Endothelial cell of umbilical vein (primary cell): ENCODE data around the gene UNC119. TPM values are rescaled to one million over a fixed set of nuclear protein-coding genes. Genes with fewer than 3 reads are reported as not detected.

Experiments
- Bru-seq: library from RNA; stranded (reverse); fragments of 400-500 nt; gene quantifications from one replicate; lab custom pipeline; 2021; lab: Mats Ljungman, UMichigan
- BruChase-seq, 2 experiments: library from RNA; stranded (reverse); fragments of 400-500 nt; gene quantifications; one replicate each; lab custom pipeline; 2021; lab: Mats Ljungman, UMichigan
- BruUV-seq: library from RNA; stranded (reverse); fragments of 400-500 nt; replicated peaks from 2 replicates; lab custom pipeline; 2021; lab: Mats Ljungman, UMichigan
- CTCF ChIA-PET: fragments of 300-600, 350-600 bp; sonication (Branson Sonifier 250); formaldehyde crosslinking; loops from one replicate; lab custom pipeline; 2021; ENCODE audit warnings: antibody characterized with exemption, inconsistent platforms; lab: Charles Lee
- POLR2A ChIA-PET: fragments of 300-600, 350-600 bp; sonication (Branson Sonifier 250); formaldehyde crosslinking; loops from one replicate; lab custom pipeline; 2021; ENCODE audit warnings: antibody characterized with exemption, inconsistent platforms; lab: Charles Lee
- DNase-seq: peaks from one replicate; pipeline ENCODE4 v3.0.0-alpha.2; 2011; ENCODE audit warnings: low read depth, low spot score
- FAIRE-seq: peaks from 2 replicates; lab custom pipeline; 2011; peaks lifted over from hg19 to GRCh38; lab: Jason Lieb, UNC
- H2AFZ ChIP-seq: 2 replicates; pipeline ENCODE4 v1.6.0; 2012; ENCODE audit warnings: low read depth, low read length, control low read depth, inconsistent platforms
- H3K27ac ChIP-seq: 2 replicates; pipeline ENCODE4 v1.5.1; 2011; ENCODE audit warnings: low read depth, mild to moderate bottlenecking, control low read depth, low read length, moderate library complexity; ENCODE audit not compliant: insufficient read depth
- H3K27me3 ChIP-seq, 2 experiments: 2 replicates each; pipeline versions ENCODE4 v1.6.0 to v1.6.1; 2011; ENCODE audit warnings: low read length in 2 of 2, mixed read lengths in 1 of 2; ENCODE audit not compliant: control insufficient read depth in 2 of 2, insufficient read depth in 2 of 2
- H3K36me3 ChIP-seq, 2 experiments: 2 replicates in 1 of 2; 3 replicates in 1 of 2; pipeline ENCODE4 v1.5.1; 2011; ENCODE audit warnings: low read length in 2 of 2, mild to moderate bottlenecking in 1 of 2, moderate library complexity in 1 of 2; ENCODE audit not compliant: control insufficient read depth in 2 of 2, insufficient read depth in 2 of 2; ENCODE audit errors: extremely low read depth in 1 of 2
- H3K4me1 ChIP-seq: 3 replicates; pipeline ENCODE4 v1.5.1; 2011; ENCODE audit warnings: mild to moderate bottlenecking, low read length; ENCODE audit not compliant: control insufficient read depth, insufficient read depth; ENCODE audit errors: extremely low read depth
- H3K4me2 ChIP-seq: 2 replicates; pipeline ENCODE4 v1.6.1; 2011; ENCODE audit warnings: low read length, control low read depth, mixed read lengths; ENCODE audit not compliant: insufficient read depth
- H3K4me3 ChIP-seq, 3 experiments: fragments of 200-600 bp in 1 of 3; sonication (generic), shearing (Covaris generic) in 1 of 3; replicated peaks in 1 of 3; 2 replicates each; pipeline ENCODE4 v1.5.1; 2011 to 2016; ENCODE audit warnings: control low read depth in 3 of 3, low read length in 3 of 3, mild to moderate bottlenecking in 2 of 3, inconsistent platforms in 1 of 3, low read depth in 1 of 3, moderate library complexity in 1 of 3; ENCODE audit not compliant: insufficient read depth in 1 of 3
- H3K79me2 ChIP-seq: 2 replicates; pipeline ENCODE4 v1.6.0; 2012; ENCODE audit warnings: low read length, inconsistent platforms; ENCODE audit not compliant: control insufficient read depth, insufficient read depth
- H3K9ac ChIP-seq: replicated peaks from 2 replicates; pipeline ENCODE3; 2011; ENCODE audit warnings: low read length, control low read depth; ENCODE audit not compliant: insufficient read depth; ENCODE audit errors: extremely low read depth
- H3K9me1 ChIP-seq: replicated peaks from 3 replicates; pipeline ENCODE4 v1.6.0; 2011; ENCODE audit warnings: mild to moderate bottlenecking, low read length; ENCODE audit not compliant: control insufficient read depth, insufficient read depth; ENCODE audit errors: extremely low read depth
- H3K9me3 ChIP-seq: replicated peaks from 2 replicates; pipeline ENCODE4 v1.5.1; 2012; ENCODE audit warnings: low read length, inconsistent platforms; ENCODE audit not compliant: control insufficient read depth, insufficient read depth
- H4K20me1 ChIP-seq: replicated peaks from 2 replicates; pipeline ENCODE3; 2011; ENCODE audit warnings: mild to moderate bottlenecking, low read length; ENCODE audit not compliant: control insufficient read depth, insufficient read depth; ENCODE audit errors: extremely low read depth
- MAX ChIP-seq: IDR thresholded peaks from 2 replicates; pipeline ENCODE4 v1.6.1; 2011; ENCODE audit not compliant: insufficient read depth, insufficient read length
- POLR2A ChIP-seq: IDR thresholded peaks from 2 replicates; pipeline ENCODE4 v1.6.1; 2012; ENCODE audit warnings: low read depth, mild to moderate bottlenecking, control low read depth, low read length
- POLR2AphosphoS5 ChIP-seq: IDR thresholded peaks from 2 replicates; pipeline ENCODE4 v1.6.1; 2012; ENCODE audit warnings: low read depth, mild to moderate bottlenecking, control low read depth, low read length, moderate library complexity; ENCODE audit not compliant: insufficient read depth
- dilution Hi-C: fragments of 300-500 bp; cut with MboI; formaldehyde crosslinking; loops from one replicate; pipeline ENCODE4 v1.15.0; 2019; ENCODE audit warnings: low sequenced_read_pairs; ENCODE audit not compliant: extremely low pct_ligation_motif_present
- intact Hi-C: fragments of 100-400 bp; cut with micrococcal nuclease; formaldehyde crosslinking; loops from one replicate; pipeline ENCODE4 v1.10.0; 2022
- long read RNA-seq: library from polyadenylated mRNA; stranded (forward); transcript quantifications from one replicate; pipeline ENCODE4 v2.0.0, GENCODE V29; 2021
- polyA minus RNA-seq, 3 experiments: library from RNA; depleted of rRNA, polyadenylated mRNA; stranded (reverse); fragments of >200 nt; gene quantifications; 1 replicate in 1 of 3; 2 replicates in 2 of 3; pipeline ENCODE4 v1.2.3, GENCODE V29; 2011
- polyA plus RNA-seq, 4 experiments: library from polyadenylated mRNA; depleted of rRNA in 3 of 4; stranded (reverse) in 3 of 4; unstranded in 1 of 4; fragments of >200 nt; gene quantifications; 2 replicates each; pipeline versions ENCODE4 v1.2.1 to v1.2.3, GENCODE V29; 2011 to 2012; ENCODE audit warnings: missing spikeins in 1 of 4
- total RNA-seq: library from RNA; stranded (reverse); gene quantifications from 2 replicates; pipeline ENCODE4 v1.2.3, GENCODE V29; 2021

The UNC119 gene
- total RNA-seq (26.3 and 28.1 TPM in 2 replicates), polyA plus RNA-seq (67.8 and 76.9 TPM in 2 replicates), polyA minus RNA-seq (35.5 and 49.8 TPM in 2 replicates), Bru-seq, nascent RNA (percentile 50 among the genes with signal in this experiment), BruChase-seq, experiment 1, labeled RNA remaining after a 6-hour chase (percentile 83 among the genes with signal in this experiment), BruChase-seq, experiment 2, labeled RNA remaining after a 2-hour chase (percentile 81 among the genes with signal in this experiment)
- 52.1 and 59.3 TPM in 2 replicates for polyA plus RNA-seq (2011; cell fraction: cytosol; rRNA removed)
- 110 and 137 TPM in 2 replicates for polyA plus RNA-seq (2011; cell fraction: nucleus; rRNA removed)
- 23.8 and 28.0 TPM in 2 replicates for polyA plus RNA-seq (2012)
- 17.8 TPM for polyA minus RNA-seq (2011; cell fraction: cytosol; rRNA and poly(A)+ RNA removed)
- 30.6 and 37.4 TPM in 2 replicates for polyA minus RNA-seq (2011; cell fraction: nucleus; rRNA and poly(A)+ RNA removed)
- long read RNA-seq, full-length matches to known transcripts, result 79 of 95 reads
- long read RNA-seq, partial matches to known transcripts, result 0 of 95 reads
- long read RNA-seq, other reads (novel, unspliced or antisense), result 16 of 95 reads

- TF ChIP-seq POLR2AphosphoS5 (peak; percentile 88), MAX (no peak), POLR2A (peak; percentile 73)
Measured at GRCh38 chr17:28552176-28552999, at the start of gene UNC119. UNC119 (minus strand) TSS chr17:28552624; CDS start chr17:28552557, 67 bp downstream.

More at GRCh38 chr17:28552176-28552999, at the start of gene UNC119:
- Histone ChIP-seq H3K4me3 (peak within 1 kb of the TSS; percentile 59 to 77 (median 64)), H3K79me2 (no peaks in the 10 kb centered on the region), H4K20me1 (no peaks in the 10 kb centered on the region), H3K36me3 (peaks cover 2 to 18% of the 10 kb centered on the region in 2 experiments), H2AFZ (peak within 1 kb of the TSS; percentile 67), H3K27ac (no peak within 1 kb of the TSS), H3K9ac (no peak within 1 kb of the TSS), H3K4me2 (peak within 1 kb of the TSS; percentile 72), H3K4me1 (peaks cover 6% of the 10 kb centered on the region), H3K9me1 (no peaks in the 10 kb centered on the region), H3K27me3 (no peaks in the 10 kb centered on the region), H3K9me3 (no peaks in the 10 kb centered on the region)
- ChIA-PET POLR2A (no interaction called here), CTCF (interaction anchor here (1.9 kb wide), 1 partner anchor 19 kb away, joined by 7 read pairs; the partner anchor contains the start of gene PIGS)
- intact Hi-C loops (loop anchor here (2.0 kb wide), 1 partner anchor 18 kb away; the partner anchor contains the start of gene PIGS), dilution Hi-C loops (no loop called here)
- DNase-seq (peak; percentile 60), FAIRE-seq (peak; percentile 79)
- BruUV-seq, result no TSS peak
